Neural progenitor cell (in vitro differentiated cells): ENCODE results near the gene ODC1. TPM values are rescaled to one million over a fixed set of nuclear protein-coding genes. Genes with fewer than 3 reads are reported as not detected.
A peak's percentile ranks its signal among the peaks of the same experiment; 100 is the strongest.

Experiments used
- DNase-seq: peaks from one replicate; pipeline ENCODE4 v3.0.0-alpha.2; 2016; ENCODE audit warnings: low spot score
- H2AFZ ChIP-seq: fragments of 200-600 bp; sonication (generic); replicated peaks from 2 replicates; pipeline ENCODE4 v1.6.1; 2016; ENCODE audit warnings: antibody characterized with exemption
- H3F3A ChIP-seq: fragments of 200-600 bp; sonication (generic); 2 replicates; pipeline ENCODE4 v1.6.1; 2016; ENCODE audit warnings: antibody characterized with exemption, low read depth
- H3K27ac ChIP-seq: fragments of 200-600 bp; sonication (generic); 2 replicates; pipeline ENCODE4 v1.5.1; 2016; ENCODE audit warnings: mild to moderate bottlenecking
- H3K27me3 ChIP-seq: fragments of 200-600 bp; sonication (generic); 2 replicates; pipeline ENCODE4 v1.6.1; 2016; ENCODE audit warnings: mild to moderate bottlenecking, moderate library complexity
- H3K36me3 ChIP-seq: fragments of 200-600 bp; sonication (generic); 2 replicates; pipeline ENCODE4 v1.5.1; 2016
- H3K4me1 ChIP-seq: fragments of 200-600 bp; sonication (generic); 2 replicates; pipeline ENCODE4 v1.6.1; 2016; ENCODE audit warnings: mixed run types
- H3K4me2 ChIP-seq: fragments of 200-600 bp; sonication (generic); 2 replicates; pipeline ENCODE4 v1.6.1; 2016
- H3K4me3 ChIP-seq: fragments of 200-600 bp; sonication (generic); 2 replicates; pipeline ENCODE4 v1.5.1; 2016
- H3K79me2 ChIP-seq: fragments of 200-600 bp; sonication (generic); 2 replicates; pipeline ENCODE4 v1.6.1; 2016; ENCODE audit warnings: low read depth
- H3K9ac ChIP-seq: fragments of 200-600 bp; sonication (generic); 2 replicates; pipeline ENCODE4 v1.6.1; 2016
- H3K9me3 ChIP-seq: fragments of 200-600 bp; sonication (generic); 2 replicates; pipeline ENCODE4 v1.5.1; 2016; ENCODE audit warnings: low read depth
- H4K20me1 ChIP-seq: fragments of 200-600 bp; sonication (generic); 2 replicates; pipeline ENCODE4 v1.6.1; 2016; ENCODE audit warnings: low read depth
- H3K27ac Mint-ChIP-seq: 3 replicates; pipeline ENCODE4 v1.8.0; 2021; ENCODE audit warnings: mixed read lengths
- H3K27me3 Mint-ChIP-seq: 2 replicates; pipeline ENCODE4 v1.8.0; 2022; ENCODE audit warnings: low read depth, mild to moderate bottlenecking, inconsistent platforms, moderate library complexity, mixed read lengths; ENCODE audit not compliant: insufficient read depth
- H3K36me3 Mint-ChIP-seq: 3 replicates; pipeline ENCODE4 v1.8.0; 2021; ENCODE audit warnings: mixed read lengths
- H3K4me1 Mint-ChIP-seq: 3 replicates; pipeline ENCODE4 v1.8.0; 2021; ENCODE audit warnings: mixed read lengths
- H3K4me3 Mint-ChIP-seq: 3 replicates; pipeline ENCODE4 v1.8.0; 2021; ENCODE audit warnings: mild to moderate bottlenecking, moderate library complexity, mixed read lengths
- H3K9me3 Mint-ChIP-seq: 3 replicates; pipeline ENCODE4 v1.8.0; 2020; ENCODE audit warnings: mixed read lengths
- EZH2 ChIP-seq: fragments of 200-600 bp; sonication (generic); IDR thresholded peaks from 2 replicates; pipeline ENCODE4 v1.6.1; 2017; ENCODE audit warnings: antibody characterized with exemption, mild to moderate bottlenecking, moderate library complexity
- EZH2phosphoT487 ChIP-seq: fragments of 200-600 bp; sonication (generic); IDR thresholded peaks from 2 replicates; pipeline ENCODE4 v1.6.1; 2017; ENCODE audit warnings: antibody characterized with exemption
- total RNA-seq: library from RNA; depleted of rRNA; stranded (reverse); fragments of >200 nt; gene quantifications from 2 replicates; pipeline ENCODE4 v1.2.3, GENCODE V29; 2015; ENCODE audit warnings: low replicate concordance
- TF ChIP-seq, protein P1 (sequence below): fragments of 200-600 bp; sonication (generic); IDR thresholded peaks from 2 replicates; pipeline ENCODE4 v1.5.1; 2017; ENCODE audit warnings: antibody characterized with exemption, mild to moderate bottlenecking

ODC1 gene
- 348 and 437 TPM in 2 replicates for total RNA-seq

DNA sequence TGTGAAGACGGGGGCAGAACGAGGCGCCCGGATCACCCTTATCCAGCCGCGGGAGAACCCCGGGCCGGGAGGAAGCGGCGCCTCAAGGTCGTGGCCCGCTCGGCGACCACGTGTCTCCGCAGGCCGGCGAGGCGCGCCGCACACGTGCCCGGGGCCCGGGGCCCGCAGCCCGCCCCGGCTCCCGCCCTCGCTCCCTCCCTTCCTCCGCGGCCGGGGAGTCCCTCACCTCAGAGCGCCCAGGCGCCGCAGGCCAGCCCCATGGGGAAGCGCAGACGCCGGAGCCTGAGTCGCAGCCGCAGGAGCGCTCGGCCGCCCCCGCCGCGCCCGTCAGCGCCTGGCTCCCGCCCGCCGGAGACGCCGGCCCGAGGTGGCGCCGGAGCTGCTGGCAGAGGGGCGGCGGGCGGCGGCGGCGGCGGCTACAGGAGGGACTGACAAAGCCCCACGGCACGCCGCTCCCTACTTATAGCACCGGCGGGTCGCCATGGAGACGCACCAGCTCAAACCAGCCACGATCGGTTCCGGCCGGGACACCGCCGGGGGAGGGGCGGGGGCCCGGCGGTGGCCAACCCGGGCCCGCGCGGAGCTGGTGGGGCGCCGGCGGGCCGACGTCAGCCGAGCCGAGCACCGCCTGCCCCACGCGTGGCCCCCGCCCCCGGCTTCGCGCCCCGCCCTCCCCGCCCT is at the start of gene ODC1:
Gene ODC1 (minus strand): TSS at position 433 of the 681 bp plus-strand sequence. CDS start 3,295 bp downstream, outside the sequence.
- Histone ChIP-seq H3K36me3 (peaks cover 13% of the 10 kb centered on the region), H4K20me1 (peaks cover 45% of the 10 kb centered on the region), H2AFZ (peak within 1 kb of the TSS; percentile 65), H3K4me3 (peak within 1 kb of the TSS; percentile 67), H3K4me2 (peak within 1 kb of the TSS; percentile 97), H3K4me1 (peaks cover 21% of the 10 kb centered on the region), H3K9me3 (no peaks in the 10 kb centered on the region), H3K27ac (peak within 1 kb of the TSS; percentile 93), H3K79me2 (peaks cover 41% of the 10 kb centered on the region), H3K27me3 (peaks cover 15% of the 10 kb centered on the region), H3K9ac (peak within 1 kb of the TSS; percentile 59), H3F3A (peaks cover 10% of the 10 kb centered on the region)
- no peaks in the 10 kb centered on the region for H3K27me3 Mint-ChIP-seq
- H3K27ac Mint-ChIP-seq: peak within 1 kb of the TSS; percentile 90
- no peaks in the 10 kb centered on the region for H3K9me3 Mint-ChIP-seq
- peak; percentile 98 for DNase-seq
- H3K36me3 Mint-ChIP-seq: peaks cover 15% of the 10 kb centered on the region
- TF ChIP-seq EZH2: no peak
- TF ChIP-seq EZH2phosphoT487: no peak
- TF ChIP-seq, protein P1, sequence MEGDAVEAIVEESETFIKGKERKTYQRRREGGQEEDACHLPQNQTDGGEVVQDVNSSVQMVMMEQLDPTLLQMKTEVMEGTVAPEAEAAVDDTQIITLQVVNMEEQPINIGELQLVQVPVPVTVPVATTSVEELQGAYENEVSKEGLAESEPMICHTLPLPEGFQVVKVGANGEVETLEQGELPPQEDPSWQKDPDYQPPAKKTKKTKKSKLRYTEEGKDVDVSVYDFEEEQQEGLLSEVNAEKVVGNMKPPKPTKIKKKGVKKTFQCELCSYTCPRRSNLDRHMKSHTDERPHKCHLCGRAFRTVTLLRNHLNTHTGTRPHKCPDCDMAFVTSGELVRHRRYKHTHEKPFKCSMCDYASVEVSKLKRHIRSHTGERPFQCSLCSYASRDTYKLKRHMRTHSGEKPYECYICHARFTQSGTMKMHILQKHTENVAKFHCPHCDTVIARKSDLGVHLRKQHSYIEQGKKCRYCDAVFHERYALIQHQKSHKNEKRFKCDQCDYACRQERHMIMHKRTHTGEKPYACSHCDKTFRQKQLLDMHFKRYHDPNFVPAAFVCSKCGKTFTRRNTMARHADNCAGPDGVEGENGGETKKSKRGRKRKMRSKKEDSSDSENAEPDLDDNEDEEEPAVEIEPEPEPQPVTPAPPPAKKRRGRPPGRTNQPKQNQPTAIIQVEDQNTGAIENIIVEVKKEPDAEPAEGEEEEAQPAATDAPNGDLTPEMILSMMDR: no peak
- H3K4me1 Mint-ChIP-seq: peaks cover 38% of the 10 kb centered on the region
- peak within 1 kb of the TSS; percentile 96 for H3K4me3 Mint-ChIP-seq

DNA sequence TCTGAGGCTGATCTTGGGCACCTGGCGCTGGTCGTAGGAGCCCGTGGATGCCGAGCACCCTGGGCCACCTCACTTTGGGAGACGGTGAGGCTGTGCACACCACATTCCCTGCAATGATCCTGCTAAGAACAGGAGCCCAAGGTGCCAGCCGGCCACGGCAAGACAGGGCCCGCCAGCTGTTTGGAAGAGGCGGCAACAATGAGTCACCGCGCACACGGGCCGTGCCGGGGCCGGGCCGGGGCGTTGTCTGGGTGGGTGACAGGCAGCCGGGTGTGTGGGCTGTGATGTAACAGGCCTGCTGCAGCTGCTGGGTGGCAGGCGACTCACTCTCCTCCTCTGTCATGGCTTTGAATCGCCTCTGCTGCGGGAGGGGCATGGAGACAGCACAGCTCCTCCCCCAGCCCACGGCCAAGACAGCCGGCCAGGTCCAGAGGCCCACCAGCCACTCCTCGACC is 49.7 kb upstream of the ODC1 start:
- Mint-ChIP-seq H3K9me3 (no peaks in the 10 kb centered on the region), H3K27me3 (peaks cover 8% of the 10 kb centered on the region), H3K27ac (peak overlapping the region; percentile 2), H3K4me3 (no peak overlapping the region), H3K36me3 (no peaks in the 10 kb centered on the region), H3K4me1 (peaks cover 17% of the 10 kb centered on the region)
- Histone ChIP-seq H3K4me2 (no peak overlapping the region), H3K27ac (no peak overlapping the region), H4K20me1 (no peaks in the 10 kb centered on the region), H2AFZ (no peak overlapping the region), H3F3A (no peaks in the 10 kb centered on the region), H3K79me2 (no peaks in the 10 kb centered on the region), H3K27me3 (no peaks in the 10 kb centered on the region), H3K9me3 (no peaks in the 10 kb centered on the region), H3K9ac (no peak overlapping the region), H3K4me1 (peaks cover 5% of the 10 kb centered on the region), H3K36me3 (no peaks in the 10 kb centered on the region), H3K4me3 (no peak overlapping the region)
- TF ChIP-seq, protein P1: no peak
- no peak for TF ChIP-seq EZH2
- no peak for TF ChIP-seq EZH2phosphoT487
- DNase-seq: no peak

DNA sequence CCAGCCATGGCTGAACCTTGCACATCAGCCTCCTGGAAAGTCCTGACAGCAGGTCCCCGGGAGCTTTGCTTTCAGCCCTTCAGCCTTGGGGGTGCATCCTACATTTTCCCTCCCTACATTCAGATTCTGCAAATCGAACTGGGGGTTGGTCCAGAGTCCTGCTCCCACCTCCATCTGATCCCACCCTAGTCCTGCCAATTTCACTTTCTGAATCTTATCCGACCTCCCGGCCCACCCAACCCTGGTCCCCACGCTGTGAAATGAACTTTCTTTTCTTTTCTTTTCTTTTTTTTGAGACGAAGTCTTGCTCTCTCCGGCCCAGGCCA is 47.8 kb upstream of the ODC1 start:
- Histone ChIP-seq H3K27me3 (no peaks in the 10 kb centered on the region), H3K36me3 (no peaks in the 10 kb centered on the region), H3F3A (no peaks in the 10 kb centered on the region), H3K4me2 (no peak overlapping the region), H3K79me2 (no peaks in the 10 kb centered on the region), H3K4me1 (no peaks in the 10 kb centered on the region), H3K9me3 (no peaks in the 10 kb centered on the region), H2AFZ (no peak overlapping the region), H3K9ac (no peak overlapping the region), H3K4me3 (no peak overlapping the region), H4K20me1 (no peaks in the 10 kb centered on the region), H3K27ac (no peak overlapping the region)
- TF ChIP-seq, protein P1: no peak
- TF ChIP-seq EZH2 (no peak), EZH2phosphoT487 (no peak)
- DNase-seq: no peak
- Mint-ChIP-seq H3K9me3 (peaks cover 9% of the 10 kb centered on the region), H3K36me3 (no peaks in the 10 kb centered on the region), H3K4me1 (peaks cover 7% of the 10 kb centered on the region), H3K4me3 (no peak overlapping the region), H3K27ac (no peak overlapping the region), H3K27me3 (peaks cover 10% of the 10 kb centered on the region)
